PFSK-1 (cell line): ENCODE results near the gene ITPA.

ENCODE experiments used
- FOXP2 ChIP-seq: optimal IDR thresholded peaks from 2 replicates; pipeline ENCODE3; 2011; ENCODE audit warnings: borderline replicate concordance, control low read depth, inconsistent platforms; ENCODE audit not compliant: insufficient read depth; ENCODE audit errors: extremely low read length, extremely low read depth
- POLR2AphosphoS5 ChIP-seq: IDR thresholded peaks from 2 replicates; pipeline ENCODE4 v1.6.1; 2012; ENCODE audit warnings: low read depth, mild to moderate bottlenecking, control low read depth, low read length, moderate library complexity
- REST ChIP-seq, 2 experiments: IDR thresholded peaks; 2 replicates each; pipeline versions ENCODE4 v1.6.1 to v1.8.0; 2011 to 2012; ENCODE audit warnings: low read depth in 2 of 2, low read length in 2 of 2, control low read depth in 1 of 2, inconsistent platforms in 1 of 2, mild to moderate bottlenecking in 1 of 2, moderate library complexity in 1 of 2; ENCODE audit not compliant: insufficient read depth in 1 of 2
- SIN3A ChIP-seq: IDR thresholded peaks from 2 replicates; pipeline ENCODE4 v1.6.1; 2012; ENCODE audit warnings: mild to moderate bottlenecking, low read length, moderate library complexity, borderline replicate concordance; ENCODE audit not compliant: insufficient read depth
- TAF1 ChIP-seq: IDR thresholded peaks from 2 replicates; pipeline ENCODE4 v1.6.1; 2012; ENCODE audit warnings: low read length, control low read depth, borderline replicate concordance; ENCODE audit not compliant: insufficient read depth

- no peak for TF ChIP-seq REST (IDR thresholded peaks at IDR 0.05; ENCODE audit: insufficient read depth in 1 of 2, low read depth in 2 of 2, low read length in 2 of 2)
- no peak for TF ChIP-seq SIN3A
- no peak for TF ChIP-seq TAF1
- TF ChIP-seq POLR2AphosphoS5: no peak
- TF ChIP-seq FOXP2: no peak
Observed at GRCh38 chr20:3226093-3226492, 16.8 kb downstream of the ITPA start.
